GM21619 (cell line): ENCODE results near the gene ARID5B.

Source experiments
- ATAC-seq: cut with Tn5 transposase; IDR thresholded peaks from one replicate; pipeline ENCODE4 v1.9.1; 2021; ENCODE audit not compliant: unreplicated experiment

ARID5B gene

GRCh38 chr10:61986382-61986781 is 84.9 kb downstream of the ARID5B start:
- no peak for ATAC-seq

GRCh38 chr10:61986788-61987492 is 85.4 kb downstream of the ARID5B start:
- ATAC-seq = no peak

- peak; percentile 17 for ATAC-seq
Observed at GRCh38 chr10:61987537-61987936, 86.0 kb downstream of the ARID5B start.

GRCh38 chr10:61987951-61988379 is 86.5 kb downstream of the ARID5B start:
- peak; percentile 97 for ATAC-seq

- ATAC-seq = no peak
Observed at GRCh38 chr10:61989995-61990760, 88.7 kb downstream of the ARID5B start.

GRCh38 chr10:61990761-61991135 is 89.2 kb downstream of the ARID5B start:
- ATAC-seq = no peak

GRCh38 chr10:61991166-61991565 is 89.7 kb downstream of the ARID5B start:
- ATAC-seq = no peak

GRCh38 chr10:61992059-61992460 is 90.6 kb downstream of the ARID5B start:
- ATAC-seq = no peak

- peak; percentile 38 for ATAC-seq
Observed at GRCh38 chr10:61992671-61993668, 91.5 kb downstream of the ARID5B start.

GRCh38 chr10:61993711-61994401 is 92.4 kb downstream of the ARID5B start:
- no peak for ATAC-seq

GRCh38 chr10:61994405-61995219 is 93.1 kb downstream of the ARID5B start:
- no peak for ATAC-seq

- ATAC-seq = no peak
Observed at GRCh38 chr10:61995220-61995503, 93.7 kb downstream of the ARID5B start.

- ATAC-seq = no peak
Observed at GRCh38 chr10:61998937-61999336, 97.4 kb downstream of the ARID5B start.

GRCh38 chr10:62000037-62000603 is 98.6 kb downstream of the ARID5B start:
- peak; percentile 82 for ATAC-seq

GRCh38 chr10:62000726-62001125 is 99.2 kb downstream of the ARID5B start:
- no peak for ATAC-seq

- no peak for ATAC-seq
Observed at GRCh38 chr10:62001898-62002297, 100.4 kb downstream of the ARID5B start.

GRCh38 chr10:62002753-62003152 is 101.3 kb downstream of the ARID5B start:
- no peak for ATAC-seq

GRCh38 chr10:62004042-62004441 is 102.5 kb downstream of the ARID5B start:
- no peak for ATAC-seq

- no peak for ATAC-seq
Observed at GRCh38 chr10:62005281-62005680, 103.8 kb downstream of the ARID5B start.

GRCh38 chr10:62005687-62006086 is 104.2 kb downstream of the ARID5B start:
- ATAC-seq = no peak
